Medulla oblongata (tissue), 1 donor: ENCODE measurements around the gene ANO7.

ENCODE experiments used
- DNase-seq: peaks from one replicate; pipeline ENCODE4 v3.0.0-alpha.2; 2015; ENCODE audit errors: extremely low spot score

Gene ANO7

DNA sequence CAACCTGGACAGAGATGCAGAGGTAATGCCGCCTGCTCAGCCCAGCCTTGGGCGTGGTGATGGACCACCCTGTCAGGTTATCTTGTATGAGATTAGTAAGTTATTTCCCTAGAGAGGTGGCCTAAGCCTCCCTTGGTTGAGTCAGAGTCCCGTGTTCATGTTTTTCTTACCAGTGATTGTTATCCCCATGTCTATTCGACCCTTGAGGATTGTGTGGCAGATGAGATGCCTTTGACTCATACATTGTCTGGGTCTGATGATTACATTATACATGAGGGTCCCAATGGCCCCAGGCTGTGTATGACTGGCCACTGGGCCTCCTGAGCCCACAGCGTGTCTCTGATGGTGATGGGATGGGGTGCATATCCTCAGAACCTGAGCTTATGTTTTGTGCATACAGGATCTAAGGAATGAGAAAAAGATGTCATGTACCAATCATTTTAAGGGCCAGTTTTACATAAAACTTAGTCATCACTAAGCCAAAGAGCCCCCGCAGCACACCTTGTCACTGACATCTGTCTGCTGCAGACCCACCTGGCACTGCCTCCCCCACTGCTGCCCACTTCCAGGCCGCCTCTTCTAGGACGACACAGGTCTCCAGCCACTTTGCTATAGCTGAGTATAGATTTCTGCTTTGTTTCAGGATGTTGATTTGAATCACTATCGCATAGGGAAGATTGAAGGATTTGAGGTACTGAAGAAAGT, 30.5 kb upstream of the ANO7 start:
- DNase-seq, result no peak

DNA sequence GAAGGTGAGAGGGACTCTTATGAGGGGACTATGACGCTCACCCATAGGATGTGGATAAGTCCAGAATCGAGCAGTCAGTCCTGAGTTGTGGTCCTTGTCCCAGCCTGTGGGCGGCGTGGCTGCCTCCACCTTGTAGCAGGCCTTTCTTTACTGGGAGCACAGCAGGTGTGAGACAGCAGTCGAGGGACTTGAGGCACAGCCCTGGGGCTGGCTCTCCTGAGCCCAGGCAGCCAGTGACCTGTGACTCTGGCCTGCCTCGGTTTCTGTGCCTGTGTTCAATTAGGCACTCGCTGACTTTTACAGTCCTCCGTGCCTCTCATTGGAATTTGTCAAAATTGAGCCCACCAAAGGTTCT, 30.0 kb upstream of the ANO7 start:
- no peak for DNase-seq

DNA sequence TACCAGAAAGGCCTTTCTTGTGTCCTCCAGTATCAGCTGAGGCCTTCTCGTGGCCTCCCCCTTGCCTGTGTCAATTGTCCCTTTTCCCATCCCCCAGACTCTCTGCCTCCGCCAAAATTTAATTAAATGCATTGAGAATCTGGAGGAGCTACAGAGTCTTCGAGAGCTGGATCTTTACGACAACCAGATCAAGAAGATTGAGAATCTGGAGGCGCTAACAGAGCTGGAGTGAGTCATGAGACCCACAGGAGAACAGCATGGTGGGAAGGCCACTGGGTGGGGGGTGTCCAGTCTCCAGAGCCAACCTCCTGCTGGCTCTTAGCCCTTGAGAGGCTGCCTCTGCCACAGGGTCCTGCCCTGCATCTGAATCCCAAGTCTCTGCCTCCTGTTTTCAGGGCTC, 29.4 kb upstream of the ANO7 start:
- DNase-seq, result no peak

GRCh38 chr2:241160318-241160717, 28.2 kb upstream of the ANO7 start:
- DNase-seq, result no peak

- peak; percentile 74 for DNase-seq
These were observed 26.7 kb upstream of the ANO7 start for GRCh38 chr2:241161646-241162281.

DNA sequence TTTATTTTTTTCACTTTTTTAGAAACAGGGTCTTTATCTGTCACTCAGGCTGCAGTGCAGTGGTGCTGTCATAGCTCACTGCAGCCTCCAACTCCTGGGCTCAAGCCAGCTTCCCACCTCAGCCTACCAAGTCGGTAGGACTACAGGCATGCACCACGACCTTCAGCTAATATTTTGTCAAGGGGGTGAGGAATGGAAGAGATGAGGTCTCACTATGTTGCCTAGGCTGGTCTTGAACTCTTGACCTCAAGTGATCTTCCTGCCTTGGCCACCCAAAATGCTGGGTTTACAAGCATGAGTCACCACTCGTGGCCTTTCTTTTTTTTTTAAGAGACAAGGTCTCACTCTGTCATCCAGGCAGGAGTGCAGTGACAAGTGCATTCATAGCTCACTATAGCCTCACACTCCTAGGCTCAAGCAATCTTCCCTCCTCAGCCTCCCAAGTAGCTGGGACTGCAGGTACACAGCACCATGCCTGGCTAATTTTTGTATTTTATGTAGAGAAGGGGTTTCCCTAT, 24.8 kb upstream of the ANO7 start:
- DNase-seq, result no peak

- no peak for DNase-seq
These were observed 20.1 kb upstream of the ANO7 start for GRCh38 chr2:241168366-241168765.

GRCh38 chr2:241173557-241173956, 14.9 kb upstream of the ANO7 start:
- DNase-seq, result no peak

DNA sequence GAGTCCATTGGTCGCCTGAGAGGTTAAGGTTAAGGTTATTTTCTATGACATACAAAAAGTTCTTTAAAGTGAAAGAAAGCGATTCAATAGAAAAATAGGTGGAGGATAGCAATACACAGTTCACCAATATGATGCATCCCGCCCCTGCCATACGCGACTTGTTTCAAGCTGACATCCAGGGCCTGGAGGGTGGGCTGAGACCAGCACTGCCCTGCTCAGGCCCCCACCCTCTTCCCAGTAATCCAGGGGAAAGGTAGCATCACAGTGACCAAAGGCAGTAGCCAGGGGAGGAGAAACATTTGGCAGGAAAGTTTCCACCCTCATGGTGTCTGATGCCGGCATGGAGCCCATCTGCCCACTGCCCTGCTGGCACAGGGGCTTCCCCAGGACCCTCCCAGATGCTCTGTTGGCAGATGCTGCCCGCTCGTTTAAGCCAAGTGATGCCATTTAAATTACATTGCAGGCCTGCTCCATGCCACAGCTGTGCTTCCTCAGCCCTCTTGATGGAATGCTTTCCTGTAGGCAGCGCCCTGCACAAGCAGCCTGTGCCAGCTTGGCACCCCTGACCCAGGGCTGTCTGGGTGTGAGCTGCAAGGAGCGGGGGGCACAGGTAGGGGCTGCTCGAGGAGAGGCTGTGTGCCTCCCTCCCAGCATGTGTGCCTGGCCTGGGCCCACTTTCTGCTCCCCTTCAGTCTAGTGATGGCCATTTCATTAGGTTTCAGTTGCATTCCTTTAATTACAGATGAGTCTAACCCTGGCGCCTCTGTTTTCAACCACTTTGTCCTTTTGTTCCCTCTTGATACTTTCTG, 10.7 kb upstream of the ANO7 start:
- DNase-seq, result no peak

GRCh38 chr2:241178961-241179360, 9.5 kb upstream of the ANO7 start:
- DNase-seq, result no peak

GRCh38 chr2:241179899-241180298, 8.6 kb upstream of the ANO7 start:
- no peak for DNase-seq

- no peak for DNase-seq
These were observed 8.0 kb upstream of the ANO7 start for GRCh38 chr2:241180495-241180894.

GRCh38 chr2:241182126-241182525, 6.4 kb upstream of the ANO7 start:
- no peak for DNase-seq

- DNase-seq, result no peak
These were observed 5.8 kb upstream of the ANO7 start for GRCh38 chr2:241182531-241183133.

DNA sequence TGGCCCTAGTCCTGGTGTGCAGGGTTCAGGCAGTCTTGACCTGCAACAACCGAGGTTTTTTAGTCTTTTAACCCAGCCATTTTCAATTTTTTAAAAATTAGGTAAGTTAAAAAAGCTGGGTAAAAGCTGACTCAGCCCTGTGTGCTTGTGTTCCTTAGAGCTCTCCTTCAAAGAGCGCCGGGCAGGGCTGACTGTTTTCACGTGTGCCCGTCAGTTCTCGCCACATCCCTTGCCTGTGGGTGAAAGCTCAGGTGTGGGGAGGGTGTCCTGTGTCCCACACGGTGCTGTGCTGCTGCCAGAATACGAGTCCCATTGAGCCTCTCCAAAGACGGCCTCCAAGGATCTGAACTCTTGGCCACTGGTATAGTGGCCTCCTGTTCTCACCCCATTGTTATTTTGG, 5.3 kb upstream of the ANO7 start:
- no peak for DNase-seq

GRCh38 chr2:241184901-241185300, 3.6 kb upstream of the ANO7 start:
- no peak for DNase-seq

GRCh38 chr2:241185961-241186360, 2.5 kb upstream of the ANO7 start:
- DNase-seq, result no peak

GRCh38 chr2:241187101-241187917, 1.2 kb upstream of the ANO7 start:
- DNase-seq, result no peak

DNA sequence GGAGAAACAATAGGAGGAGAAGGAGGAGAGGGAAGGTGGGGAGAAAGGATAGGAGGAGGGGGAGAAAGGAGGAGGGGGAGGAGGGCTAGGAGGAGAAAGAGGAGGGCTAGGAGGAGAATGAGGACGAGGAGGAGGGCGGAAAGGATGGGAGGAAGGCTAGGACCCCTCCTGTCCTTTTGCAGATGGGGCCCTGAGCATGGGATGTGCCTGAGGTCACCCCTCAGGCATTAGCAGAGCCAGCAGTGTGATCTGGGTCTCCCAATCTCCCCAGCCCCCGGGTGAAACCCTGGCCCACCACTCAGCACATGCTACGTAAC, 601 bp upstream of the ANO7 start:
- DNase-seq, result no peak

GRCh38 chr2:241189093-241189855, 797 bp downstream of the ANO7 start:
- no peak for DNase-seq

GRCh38 chr2:241189856-241190201, 1.4 kb downstream of the ANO7 start:
- no peak for DNase-seq
